Small intestine (tissue), 7 donors: Measurements from ENCODE around the gene ADGRF3. TPM values are rescaled to one million over a fixed set of nuclear protein-coding genes. Genes with fewer than 3 reads are reported as not detected.
A peak's percentile ranks its signal among the peaks of the same experiment; 100 is the strongest.
"Not testable (repeated sequence)": the region's sequence is repeated elsewhere in the genome, so short reads cannot be mapped to it uniquely, and the experiment has no call there.

Experiments used
- DNase-seq, 2 donors: peaks; one replicate each; pipeline versions ENCODE4 v3.0.0 to v3.0.0-alpha.2; 2013
- FAIRE-seq: peaks from 2 replicates; lab custom pipeline; 2012; peaks lifted over from hg19 to GRCh38; lab: Jason Lieb, UNC
- H3K27ac ChIP-seq, 3 donors: one replicate each; pipeline ENCODE4 v1.5.1; 2013; ENCODE audit warnings: low read length in 2 of 3, mild to moderate bottlenecking in 2 of 3, control low read depth in 1 of 3, inconsistent platforms in 1 of 3, low read depth in 1 of 3, moderate library complexity in 1 of 3
- H3K27me3 ChIP-seq, 3 donors: one replicate each; pipeline ENCODE4 v1.6.1; 2013; ENCODE audit warnings: low read length in 3 of 3, inconsistent platforms in 1 of 3; ENCODE audit not compliant: control insufficient read depth in 3 of 3, insufficient read depth in 3 of 3
- H3K36me3 ChIP-seq, 3 donors: one replicate each; pipeline ENCODE4 v1.6.1; 2013; ENCODE audit warnings: low read length in 3 of 3, inconsistent platforms in 1 of 3, low read depth in 1 of 3, mild to moderate bottlenecking in 1 of 3, moderate library complexity in 1 of 3; ENCODE audit not compliant: control insufficient read depth in 3 of 3, insufficient read depth in 2 of 3
- H3K4me1 ChIP-seq, 3 donors: one replicate each; pipeline ENCODE4 v1.6.1; 2013; ENCODE audit warnings: low read length in 2 of 3, inconsistent platforms in 1 of 3, low read depth in 1 of 3, mild to moderate bottlenecking in 1 of 3, moderate library complexity in 1 of 3; ENCODE audit not compliant: control insufficient read depth in 3 of 3, insufficient read depth in 2 of 3
- H3K4me3 ChIP-seq, 3 donors: one replicate each; pipeline ENCODE4 v1.5.1; 2013; ENCODE audit warnings: low read length in 3 of 3, control low read depth in 1 of 3, inconsistent platforms in 1 of 3, low read depth in 1 of 3, mild to moderate bottlenecking in 1 of 3, moderate library complexity in 1 of 3
- H3K9me3 ChIP-seq, 2 donors: one replicate each; pipeline ENCODE4 v1.6.1; 2013; ENCODE audit warnings: low read depth in 1 of 2, low read length in 1 of 2; ENCODE audit not compliant: control insufficient read depth in 2 of 2, insufficient read depth in 1 of 2
- WGBS, 3 donors: extraction: QIAGEN DNeasy Blood & Tissue Kit; methylation state at CpG; one replicate each; pipeline ENCODE4 v1.1.7; 2013; 5-methylcytosine and 5-hydroxymethylcytosine counted together
- polyA plus RNA-seq, 4 donors: library from polyadenylated mRNA; stranded (reverse) in 3 of 4; unstranded in 1 of 4; fragments of 200-250 nt in 3 of 4; fragments of 120-200 nt in 1 of 4; gene quantifications; one replicate each; pipeline versions ENCODE4 v1.2.1 to v1.2.3, GENCODE V29; 2013
- donor health status: healthy with polysubstance abuse.
- donor health status: control.
- donor health status: control.
- donor health status: Bipolar disorder and iron deficiency.
- donor health status: healthy.

ADGRF3 gene
- polyA plus RNA-seq, 4 donors: 0.09 to 1.2 TPM; not detected in 2

GRCh38 chr2:26331321-26331720, 15.3 kb downstream of the ADGRF3 start:
- not testable (repeated sequence) for DNase-seq, H3K27ac ChIP-seq, H3K9me3 ChIP-seq, H3K36me3 ChIP-seq, H3K27me3 ChIP-seq, H3K4me1 ChIP-seq, FAIRE-seq, H3K4me3 ChIP-seq
- 88 to 93% (median 91%) methylated on average over 8 of the region's 8 CpGs for WGBS, 3 donors

GRCh38 chr2:26330604-26331003, 16.0 kb downstream of the ADGRF3 start:
- FAIRE-seq: no peak
- H3K4me1 ChIP-seq: no peaks in the 10 kb centered on the region
- peaks cover 0 to 2% (median 0%) of the 10 kb centered on the region in 3 donors for H3K27me3 ChIP-seq
- no peaks in the 10 kb centered on the region for H3K36me3 ChIP-seq
- H3K27ac ChIP-seq: no peak overlapping the region
- 89 to 91% (median 89%) methylated on average over 3 of the region's 3 CpGs for whole genome bisulfite sequencing, 3 donors
- no peak overlapping the region for H3K4me3 ChIP-seq
- no peaks in the 10 kb centered on the region for H3K9me3 ChIP-seq
- no peak for DNase-seq

GRCh38 chr2:26330114-26330549, 16.5 kb downstream of the ADGRF3 start:
- DNase-seq: peak; percentile 86 to 88
- WGBS, 3 donors: 0 to 3% (median 2%) methylated on average over 7 of the region's 7 CpGs

GRCh38 chr2:26329083-26329482, 17.5 kb downstream of the ADGRF3 start:
- H3K27ac ChIP-seq, FAIRE-seq, H3K9me3 ChIP-seq, H3K36me3 ChIP-seq, H3K27me3 ChIP-seq, DNase-seq, H3K4me3 ChIP-seq, H3K4me1 ChIP-seq: not testable (repeated sequence)
- WGBS, 3 donors: 95 to 97% (median 96%) methylated on average over 4 of the region's 4 CpGs

More at GRCh38 chr2:26330114-26330549, 16.5 kb downstream of the ADGRF3 start:
- Histone ChIP-seq H3K4me3 (no peak overlapping the region), H3K36me3 (no peaks in the 10 kb centered on the region), H3K4me1 (no peaks in the 10 kb centered on the region), H3K9me3 (no peaks in the 10 kb centered on the region), H3K27me3 (peaks cover 0 to 2% (median 0%) of the 10 kb centered on the region in 3 donors), H3K27ac (no peak overlapping the region)
- no peak for FAIRE-seq

DNA sequence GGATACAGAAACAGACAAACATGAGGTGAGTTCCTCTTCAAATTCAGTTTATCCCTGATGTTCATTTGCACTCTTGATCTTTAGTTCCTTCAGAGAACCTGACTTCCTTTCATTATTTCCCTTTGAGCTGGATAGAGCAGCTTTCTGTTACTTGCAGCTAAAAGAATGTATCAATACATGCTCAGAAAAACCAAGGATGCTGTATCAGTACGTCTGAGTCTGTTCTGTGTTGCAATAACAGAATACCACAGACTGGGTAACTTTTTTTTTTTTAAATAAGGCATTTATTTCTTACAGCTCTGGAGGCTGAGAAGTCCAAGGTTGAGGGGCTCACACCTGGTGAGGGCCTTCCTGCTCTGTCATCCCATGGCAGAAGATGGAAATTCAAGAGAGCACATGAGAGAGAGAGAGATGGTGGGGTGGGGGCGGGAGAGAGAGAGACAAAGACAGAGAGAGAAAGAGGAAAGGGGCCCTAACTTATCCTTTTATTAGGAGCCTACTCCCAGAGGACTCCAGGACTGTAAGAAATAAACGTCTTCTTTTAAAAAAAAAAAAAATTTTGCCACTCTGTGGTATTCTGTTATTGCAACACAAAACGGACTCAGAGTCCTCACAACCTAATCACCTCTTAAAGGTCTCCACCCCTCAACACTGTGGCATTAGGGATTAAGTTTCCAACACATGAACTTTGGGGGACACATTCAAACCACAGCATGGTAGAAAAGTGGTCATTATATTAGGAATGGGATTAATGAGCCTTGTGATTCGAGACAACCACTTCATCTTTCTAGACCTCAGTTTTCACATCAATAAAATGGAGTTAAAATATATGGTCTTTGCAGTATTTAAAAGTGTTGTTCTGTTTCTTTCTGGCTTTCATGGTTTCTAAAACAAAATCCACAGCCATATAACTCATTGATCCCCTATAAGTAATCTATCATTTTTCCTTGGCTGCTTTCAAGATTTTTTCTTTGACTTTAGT, 19.0 kb downstream of the ADGRF3 start:
- no peaks in the 10 kb centered on the region for H3K4me1 ChIP-seq
- H3K9me3 ChIP-seq: no peaks in the 10 kb centered on the region
- H3K4me3 ChIP-seq: no peak overlapping the region
- no peaks in the 10 kb centered on the region for H3K27me3 ChIP-seq
- FAIRE-seq (no peak), DNase-seq (no peak)
- WGBS, 3 donors: 61 to 62% (median 62%) methylated on average over 5 of the region's 5 CpGs
- H3K27ac ChIP-seq: no peak overlapping the region
- no peaks in the 10 kb centered on the region for H3K36me3 ChIP-seq

GRCh38 chr2:26326514-26326913, 20.1 kb downstream of the ADGRF3 start:
- no peak overlapping the region for H3K27ac ChIP-seq
- no peaks in the 10 kb centered on the region for H3K36me3 ChIP-seq
- WGBS, 3 donors: 85 to 100% (median 93%) methylated on average over 1 of the region's 1 CpG
- H3K4me1 ChIP-seq: no peaks in the 10 kb centered on the region
- H3K9me3 ChIP-seq: no peaks in the 10 kb centered on the region
- no peaks in the 10 kb centered on the region for H3K27me3 ChIP-seq
- H3K4me3 ChIP-seq: no peak overlapping the region
- FAIRE-seq (no peak), DNase-seq (no peak)

- WGBS, 3 donors: 66 to 69% (median 67%) methylated on average over 4 of the region's 4 CpGs
- Histone ChIP-seq H3K4me3 (no peak overlapping the region), H3K36me3 (no peaks in the 10 kb centered on the region), H3K27me3 (peaks cover 0 to 3% (median 0%) of the 10 kb centered on the region in 3 donors), H3K27ac (no peak overlapping the region), H3K4me1 (no peaks in the 10 kb centered on the region), H3K9me3 (no peaks in the 10 kb centered on the region)
- FAIRE-seq: no peak
- DNase-seq: no peak
Measured at GRCh38 chr2:26325851-26326250, 20.7 kb downstream of the ADGRF3 start.

DNA sequence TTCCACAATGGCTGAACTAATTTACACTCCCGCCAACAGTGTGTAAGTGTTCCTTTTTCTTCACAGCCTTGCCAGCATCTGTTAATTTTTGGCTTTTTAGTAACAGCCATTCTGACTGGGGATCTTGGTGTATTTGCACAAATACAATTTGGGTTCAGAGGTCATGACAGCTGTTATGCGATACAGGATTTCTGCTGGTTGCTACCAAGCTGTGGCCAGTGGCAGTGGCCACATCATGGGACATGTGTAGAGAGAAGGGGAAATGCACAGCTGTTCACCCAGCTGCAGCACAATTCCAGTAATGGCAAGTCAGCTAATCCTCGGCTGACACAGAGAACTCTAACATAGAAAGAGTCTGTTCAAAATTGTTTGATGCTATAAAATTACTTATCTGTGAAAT, 21.7 kb downstream of the ADGRF3 start:
- no peak overlapping the region for H3K4me3 ChIP-seq
- FAIRE-seq (no peak), DNase-seq (no peak)
- no peaks in the 10 kb centered on the region for H3K9me3 ChIP-seq
- 55 to 62% (median 59%) methylated on average over 3 of the region's 3 CpGs for WGBS, 3 donors
- no peak overlapping the region for H3K27ac ChIP-seq
- H3K27me3 ChIP-seq: peaks cover 0 to 3% (median 0%) of the 10 kb centered on the region in 3 donors
- no peaks in the 10 kb centered on the region for H3K4me1 ChIP-seq
- no peaks in the 10 kb centered on the region for H3K36me3 ChIP-seq
